GM12878 (cell line): ENCODE results near the gene PHYKPL. TPM values are rescaled to one million over a fixed set of nuclear protein-coding genes. Genes with fewer than 3 reads are reported as not detected.

Experiments used
- ATAC-seq: fragments of 200-7000 bp; cut with Tn5 transposase; 3 replicates; pipeline ENCODE4 v1.9.1; 2020; ENCODE audit warnings: mild to moderate bottlenecking, moderate library complexity
- BruUV-seq: library from RNA; stranded (reverse); fragments of 400-500 nt; replicated peaks from 2 replicates; lab custom pipeline; 2021; lab: Mats Ljungman, UMichigan
- CTCF ChIA-PET: fragments of 300-600 bp; sonication (Branson Sonifier 250); formaldehyde crosslinking; extraction: SDS; loops from one replicate; lab custom pipeline; 2021; ENCODE audit warnings: inconsistent platforms; lab: Yijun Ruan, JAX
- POLR2A ChIA-PET: fragments of 350-600 bp; formaldehyde crosslinking; extraction: SDS; loops from one replicate; lab custom pipeline; 2021; ENCODE audit warnings: inconsistent platforms; lab: Charles Lee
- RAD21 ChIA-PET: fragments of 300-600 bp; sonication (Branson Sonifier 250); formaldehyde crosslinking; loops from one replicate; lab custom pipeline; 2023; ENCODE audit warnings: antibody characterized with exemption; ENCODE audit not compliant: unreplicated experiment; lab: Charles Lee
- SMC1A ChIA-PET: fragments of 300-600 bp; sonication (Branson Sonifier 250); formaldehyde crosslinking; loops from one replicate; lab custom pipeline; 2023; ENCODE audit not compliant: unreplicated experiment, uncharacterized antibody; lab: Charles Lee
- DNase-seq: peaks from one replicate; pipeline ENCODE4 v3.0.0-alpha.2; 2011; ENCODE audit warnings: low read depth, low spot score
- FAIRE-seq: peaks from 3 replicates; lab custom pipeline; 2011; peaks lifted over from hg19 to GRCh38; lab: Jason Lieb, UNC
- H2AFZ ChIP-seq: 2 replicates; pipeline ENCODE4 v1.6.0; 2011; ENCODE audit warnings: low read depth, low read length, control low read depth; ENCODE audit not compliant: control insufficient read depth
- H3K27ac ChIP-seq: 2 replicates; pipeline ENCODE4 v1.5.1; 2011; ENCODE audit warnings: control low read depth; ENCODE audit not compliant: control insufficient read depth, insufficient read depth
- H3K27me3 ChIP-seq, 2 experiments: replicated peaks in 1 of 2; 2 replicates each; pipeline versions ENCODE4 v1.6.0 to v1.6.1; 2011; ENCODE audit warnings: low read length in 1 of 2; ENCODE audit not compliant: control insufficient read depth in 2 of 2, insufficient read depth in 2 of 2
- H3K36me3 ChIP-seq, 2 experiments: 2 replicates each; pipeline ENCODE4 v1.5.1; 2011; ENCODE audit warnings: low read length in 1 of 2; ENCODE audit not compliant: control insufficient read depth in 2 of 2, insufficient read depth in 2 of 2
- H3K4me1 ChIP-seq: 2 replicates; pipeline ENCODE4 v1.6.1; 2011; ENCODE audit warnings: mild to moderate bottlenecking, low read length, moderate library complexity, mixed read lengths; ENCODE audit not compliant: control insufficient read depth, insufficient read depth
- H3K4me2 ChIP-seq: 2 replicates; pipeline ENCODE4 v1.6.0; 2011; ENCODE audit warnings: control low read depth; ENCODE audit not compliant: control insufficient read depth, insufficient read depth
- H3K4me3 ChIP-seq: fragments of 200-600 bp; sonication (generic); 2 replicates; pipeline ENCODE4 v1.5.1; 2016
- H3K79me2 ChIP-seq: 2 replicates; pipeline ENCODE4 v1.6.0; 2011; ENCODE audit warnings: low read length; ENCODE audit not compliant: control insufficient read depth, insufficient read depth
- H3K9ac ChIP-seq: 2 replicates; pipeline ENCODE4 v1.8.0; 2011; ENCODE audit warnings: low read length, control low read depth, mixed read lengths; ENCODE audit not compliant: control insufficient read depth, insufficient read depth
- H3K9me3 ChIP-seq: replicated peaks from 3 replicates; pipeline ENCODE4 v1.5.1; 2011; ENCODE audit warnings: mild to moderate bottlenecking, low read length; ENCODE audit not compliant: control insufficient read depth, insufficient read depth
- H4K20me1 ChIP-seq: 2 replicates; pipeline ENCODE4 v1.6.0; 2011; ENCODE audit not compliant: control insufficient read depth, insufficient read depth
- HCFC1 ChIP-seq: fragments of 150-350 bp; IDR thresholded peaks from 2 replicates; pipeline ENCODE4 v1.6.1; 2014; ENCODE audit warnings: low read length
- IKZF2 ChIP-seq, 2 experiments: fragments of 450-650 bp; IDR thresholded peaks; 2 replicates each; pipeline ENCODE4 v1.6.1; 2017; ENCODE audit warnings: mild to moderate bottlenecking in 2 of 2, moderate library complexity in 2 of 2
- POLR2AphosphoS5 ChIP-seq: IDR thresholded peaks from 2 replicates; pipeline ENCODE4 v1.6.1; 2011; ENCODE audit warnings: mild to moderate bottlenecking, low read length, inconsistent platforms
- TARDBP ChIP-seq: IDR thresholded peaks from 2 replicates; pipeline ENCODE4 v1.6.1; 2016; ENCODE audit warnings: borderline replicate concordance
- WGBS: methylation state at CpG from one replicate; pipeline ENCODE4 v1.1.6; 2016; ENCODE audit warnings: low lambda C conversion rate; ENCODE audit not compliant: insufficient replicate concordance, insufficient coverage; ENCODE audit errors: missing lambda C conversion rate; 5-methylcytosine and 5-hydroxymethylcytosine counted together
- in situ Hi-C: fragments of 300-500 bp; cut with MboI; formaldehyde crosslinking; loops from 9 replicates; pipeline ENCODE4 v1.14.3; 2018; ENCODE audit warnings: mixed read lengths
- intact Hi-C: fragments of 100-400 bp; cut with micrococcal nuclease; formaldehyde crosslinking; loops from one replicate; pipeline ENCODE4 v1.14.2; 2022; ENCODE audit not compliant: unreplicated experiment
- polyA plus RNA-seq, 11 experiments: library from polyadenylated mRNA; depleted of rRNA in 4 of 11; unstranded in 6 of 11; stranded (reverse) in 5 of 11; fragments of >200 nt; fragmentation: Nextera tagmentation in 4 of 11; fragmentation: Illumina TruSeq in 1 of 11; extraction: Ambion mirVana in 4 of 11; extraction: Trizol in 1 of 11; gene quantifications; 1 replicate in 1 of 11; 2 replicates in 10 of 11; pipeline versions ENCODE4 v1.2.1 to v1.2.3, GENCODE V29; 2011 to 2016; ENCODE audit warnings: inconsistent platforms in 2 of 11, missing spikeins in 2 of 11, low read depth in 1 of 11
- total RNA-seq, 4 experiments: library from RNA; depleted of rRNA in 3 of 4; stranded (reverse); fragments of >200 nt in 3 of 4; fragmentation: Illumina TruSeq in 1 of 4; extraction: Trizol in 1 of 4; gene quantifications; 2 replicates each; pipeline versions ENCODE4 v1.2.1 to v1.2.3, GENCODE V29; 2013 to 2021
- TF ChIP-seq, protein P1 (sequence below): fragments of 150-350 bp; IDR thresholded peaks from 2 replicates; pipeline ENCODE4 v1.6.1; 2014; ENCODE audit warnings: mild to moderate bottlenecking, low read depth, low read length
- TF ChIP-seq, protein P2 (sequence below): fragments of 450-650 bp; IDR thresholded peaks from 2 replicates; pipeline ENCODE4 v1.6.1; 2018; ENCODE audit warnings: mild to moderate bottlenecking, low read depth, moderate library complexity; ENCODE audit not compliant: partially characterized antibody

The PHYKPL gene
- total and polyA plus RNA-seq, 10 of the 15 experiments (the other 5 are each of a cell fraction or from before 2014, with no cell fraction given): 4.5 to 53.9 (median 25.6) TPM

DNA sequence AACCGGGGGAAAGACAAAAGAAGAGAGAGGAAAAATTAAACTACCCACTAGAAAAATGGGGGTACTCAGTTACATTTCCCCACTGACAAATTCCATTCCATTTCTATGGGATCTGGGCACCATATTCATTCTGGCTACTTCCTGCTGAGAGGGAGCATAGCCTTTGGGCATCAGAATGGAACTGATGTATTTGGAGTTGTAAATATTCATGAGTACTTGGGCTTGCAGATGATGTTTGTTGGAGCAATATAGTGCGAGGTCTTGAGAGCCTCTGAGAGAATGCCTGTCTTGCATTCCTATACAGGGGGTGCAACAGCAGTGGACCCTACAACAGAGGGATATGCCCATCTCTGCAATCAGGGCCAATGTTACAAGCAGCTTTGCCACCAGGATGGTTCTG, 62.1 kb downstream of the PHYKPL start (continued):
- TF ChIP-seq, protein P1, sequence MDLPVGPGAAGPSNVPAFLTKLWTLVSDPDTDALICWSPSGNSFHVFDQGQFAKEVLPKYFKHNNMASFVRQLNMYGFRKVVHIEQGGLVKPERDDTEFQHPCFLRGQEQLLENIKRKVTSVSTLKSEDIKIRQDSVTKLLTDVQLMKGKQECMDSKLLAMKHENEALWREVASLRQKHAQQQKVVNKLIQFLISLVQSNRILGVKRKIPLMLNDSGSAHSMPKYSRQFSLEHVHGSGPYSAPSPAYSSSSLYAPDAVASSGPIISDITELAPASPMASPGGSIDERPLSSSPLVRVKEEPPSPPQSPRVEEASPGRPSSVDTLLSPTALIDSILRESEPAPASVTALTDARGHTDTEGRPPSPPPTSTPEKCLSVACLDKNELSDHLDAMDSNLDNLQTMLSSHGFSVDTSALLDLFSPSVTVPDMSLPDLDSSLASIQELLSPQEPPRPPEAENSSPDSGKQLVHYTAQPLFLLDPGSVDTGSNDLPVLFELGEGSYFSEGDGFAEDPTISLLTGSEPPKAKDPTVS: no peak

DNA sequence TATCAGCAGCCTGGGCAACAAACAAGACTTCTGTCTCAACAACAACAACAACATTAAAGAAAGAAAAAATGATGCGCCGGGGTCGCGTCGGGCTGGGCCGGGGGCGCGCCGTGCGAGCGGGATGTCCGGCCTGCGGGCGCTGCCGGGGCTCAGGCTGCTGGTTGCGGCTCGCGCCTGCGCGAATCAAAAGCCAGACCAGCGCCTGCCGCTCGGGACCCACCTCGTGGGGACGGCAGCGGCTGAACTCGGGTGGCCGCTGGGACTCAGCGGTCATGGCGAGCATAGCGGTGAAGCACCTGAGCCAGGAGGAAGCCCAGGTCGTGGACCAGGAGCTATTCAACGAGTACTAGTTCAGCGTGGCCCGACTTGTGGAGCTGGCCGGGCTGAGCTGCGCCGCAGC, 67.0 kb downstream of the PHYKPL start:
- FAIRE-seq (no peak), DNase-seq (no peak), ATAC-seq (no peak)
- Histone ChIP-seq H3K4me2 (no peak overlapping the region), H3K36me3 (no peaks in the 10 kb centered on the region), H3K4me1 (no peaks in the 10 kb centered on the region), H2AFZ (no peak overlapping the region), H3K27me3 (no peaks in the 10 kb centered on the region), H3K79me2 (no peaks in the 10 kb centered on the region), H3K9me3 (no peaks in the 10 kb centered on the region), H3K9ac (no peak overlapping the region), H3K27ac (no peak overlapping the region), H3K4me3 (no peak overlapping the region), H4K20me1 (no peaks in the 10 kb centered on the region)
- intact Hi-C loops: no loop called here
- no TSS peak for BruUV-seq
- ChIA-PET RAD21 (interaction anchor here (0.8 kb wide), 1 partner anchor 88 kb away, joined by 3 read pairs; no protein-coding TSS in a partner anchor), POLR2A (no interaction called here)
- 71% methylated on average over 37 of the region's 38 CpGs for WGBS
- in situ Hi-C loops: loop anchor here (10.0 kb wide), 1 partner anchor 561 kb away; the partner anchor contains the start of gene B4GALT7
- TF ChIP-seq HCFC1: no peak
- no peak for TF ChIP-seq POLR2AphosphoS5
- TF ChIP-seq TARDBP: no peak
- no peak for TF ChIP-seq IKZF2 (IDR thresholded peaks at IDR 0.05)
- TF ChIP-seq, protein P2, sequence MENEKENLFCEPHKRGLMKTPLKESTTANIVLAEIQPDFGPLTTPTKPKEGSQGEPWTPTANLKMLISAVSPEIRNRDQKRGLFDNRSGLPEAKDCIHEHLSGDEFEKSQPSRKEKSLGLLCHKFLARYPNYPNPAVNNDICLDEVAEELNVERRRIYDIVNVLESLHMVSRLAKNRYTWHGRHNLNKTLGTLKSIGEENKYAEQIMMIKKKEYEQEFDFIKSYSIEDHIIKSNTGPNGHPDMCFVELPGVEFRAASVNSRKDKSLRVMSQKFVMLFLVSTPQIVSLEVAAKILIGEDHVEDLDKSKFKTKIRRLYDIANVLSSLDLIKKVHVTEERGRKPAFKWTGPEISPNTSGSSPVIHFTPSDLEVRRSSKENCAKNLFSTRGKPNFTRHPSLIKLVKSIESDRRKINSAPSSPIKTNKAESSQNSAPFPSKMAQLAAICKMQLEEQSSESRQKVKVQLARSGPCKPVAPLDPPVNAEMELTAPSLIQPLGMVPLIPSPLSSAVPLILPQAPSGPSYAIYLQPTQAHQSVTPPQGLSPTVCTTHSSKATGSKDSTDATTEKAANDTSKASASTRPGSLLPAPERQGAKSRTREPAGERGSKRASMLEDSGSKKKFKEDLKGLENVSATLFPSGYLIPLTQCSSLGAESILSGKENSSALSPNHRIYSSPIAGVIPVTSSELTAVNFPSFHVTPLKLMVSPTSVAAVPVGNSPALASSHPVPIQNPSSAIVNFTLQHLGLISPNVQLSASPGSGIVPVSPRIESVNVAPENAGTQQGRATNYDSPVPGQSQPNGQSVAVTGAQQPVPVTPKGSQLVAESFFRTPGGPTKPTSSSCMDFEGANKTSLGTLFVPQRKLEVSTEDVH: no peak
- TF ChIP-seq, all 136 proteins: peak for 0
- ChIA-PET CTCF (interaction anchor here (1.0 to 1.5 kb wide), 2 partner anchors 89 to 91 kb away, joined by 3 to 7 read pairs; no protein-coding TSS in a partner anchor), SMC1A (interaction anchor here (0.8 kb wide), 1 partner anchor 90 kb away, joined by 4 read pairs; no protein-coding TSS in a partner anchor)
